Chondrocyte (in vitro differentiated cells): ENCODE data around the gene CNTFR. TPM values are rescaled to one million over a fixed set of nuclear protein-coding genes. Genes with fewer than 3 reads are reported as not detected.
A peak's percentile ranks its signal among the peaks of the same experiment; 100 is the strongest.

Experiments
- DNase-seq: peaks from one replicate; pipeline ENCODE4 v3.0.0; 2021; ENCODE audit warnings: mixed read lengths, low spot score
- H3K27ac Mint-ChIP-seq: one replicate; pipeline ENCODE4 v1.8.0; 2021; ENCODE audit warnings: mild to moderate bottlenecking, moderate library complexity, mixed read lengths; ENCODE audit not compliant: unreplicated experiment
- H3K27me3 Mint-ChIP-seq: 2 replicates; pipeline ENCODE4 v1.8.0; 2021; ENCODE audit warnings: low read depth, mixed read lengths
- H3K36me3 Mint-ChIP-seq: 2 replicates; pipeline ENCODE4 v1.8.0; 2021; ENCODE audit warnings: low read depth, mixed read lengths
- H3K4me1 Mint-ChIP-seq: 2 replicates; pipeline ENCODE4 v1.8.0; 2021; ENCODE audit warnings: low read depth, mild to moderate bottlenecking, mixed read lengths
- H3K4me3 Mint-ChIP-seq: one replicate; pipeline ENCODE4 v1.8.0; 2021; ENCODE audit warnings: mild to moderate bottlenecking, moderate library complexity, mixed read lengths; ENCODE audit not compliant: unreplicated experiment
- H3K9me3 Mint-ChIP-seq: 2 replicates; pipeline ENCODE4 v1.8.0; 2021; ENCODE audit warnings: low read depth, mixed read lengths
- CTCF ChIP-seq: fragments of 200-600 bp; sonication (generic); IDR thresholded peaks from 2 replicates; pipeline ENCODE4 v1.5.0; 2021; ENCODE audit warnings: antibody characterized with exemption, mild to moderate bottlenecking, moderate library complexity
- total RNA-seq: library from RNA; stranded (reverse); gene quantifications from 3 replicates; pipeline ENCODE4 v1.2.1, GENCODE V29; 2021

Gene CNTFR
- total RNA-seq, 1 donor from 2014 or later = 0.12 TPM

DNA sequence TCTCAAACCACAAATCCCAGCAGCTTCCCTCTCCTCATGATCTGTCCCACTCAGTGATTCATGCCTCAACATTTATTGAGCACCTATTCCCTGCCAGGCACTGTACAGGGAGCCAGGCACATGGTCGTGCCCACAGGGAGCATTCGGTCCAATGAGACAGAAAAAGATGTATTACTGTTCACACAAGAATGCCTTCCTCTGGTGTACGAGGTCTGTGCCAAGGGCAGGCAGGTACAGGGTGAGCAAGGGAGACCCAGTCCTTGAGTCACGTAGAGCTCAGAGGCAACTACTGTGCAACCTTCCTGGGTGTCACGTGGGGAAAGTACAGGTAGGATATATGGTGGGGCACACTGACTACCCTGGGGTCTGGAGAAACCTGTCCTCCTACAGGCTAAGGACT lies 4.6 kb downstream of the CNTFR start:
- Mint-ChIP-seq H3K4me3 (no peak overlapping the region), H3K4me1 (peaks cover 10% of the 10 kb centered on the region), H3K36me3 (no peaks in the 10 kb centered on the region), H3K27ac (no peak overlapping the region), H3K9me3 (no peaks in the 10 kb centered on the region), H3K27me3 (peaks cover 73% of the 10 kb centered on the region)
- no peak for DNase-seq
- no peak for TF ChIP-seq CTCF

GRCh38 chr9:34582787-34583186 lies 6.7 kb downstream of the CNTFR start:
- no peak overlapping the region for H3K27ac Mint-ChIP-seq
- no peak for TF ChIP-seq CTCF
- H3K9me3 Mint-ChIP-seq = no peaks in the 10 kb centered on the region
- H3K4me3 Mint-ChIP-seq = no peak overlapping the region
- no peak for DNase-seq
- no peaks in the 10 kb centered on the region for H3K4me1 Mint-ChIP-seq
- peaks cover 67% of the 10 kb centered on the region for H3K27me3 Mint-ChIP-seq
- H3K36me3 Mint-ChIP-seq = no peaks in the 10 kb centered on the region

GRCh38 chr9:34581318-34581717 lies 8.2 kb downstream of the CNTFR start:
- Mint-ChIP-seq H3K9me3 (no peaks in the 10 kb centered on the region), H3K36me3 (no peaks in the 10 kb centered on the region), H3K27me3 (peaks cover 57% of the 10 kb centered on the region), H3K4me1 (peaks cover 7% of the 10 kb centered on the region), H3K4me3 (no peak overlapping the region), H3K27ac (no peak overlapping the region)
- no peak for TF ChIP-seq CTCF
- no peak for DNase-seq

- no peak for TF ChIP-seq CTCF
- H3K27me3 Mint-ChIP-seq = peaks cover 55% of the 10 kb centered on the region
- peaks cover 7% of the 10 kb centered on the region for H3K4me1 Mint-ChIP-seq
- H3K4me3 Mint-ChIP-seq = no peak overlapping the region
- DNase-seq = peak; percentile 78
- H3K36me3 Mint-ChIP-seq = no peaks in the 10 kb centered on the region
- H3K9me3 Mint-ChIP-seq = no peaks in the 10 kb centered on the region
- H3K27ac Mint-ChIP-seq = no peak overlapping the region
These were observed 9.2 kb downstream of the CNTFR start for GRCh38 chr9:34580358-34580757.

DNA sequence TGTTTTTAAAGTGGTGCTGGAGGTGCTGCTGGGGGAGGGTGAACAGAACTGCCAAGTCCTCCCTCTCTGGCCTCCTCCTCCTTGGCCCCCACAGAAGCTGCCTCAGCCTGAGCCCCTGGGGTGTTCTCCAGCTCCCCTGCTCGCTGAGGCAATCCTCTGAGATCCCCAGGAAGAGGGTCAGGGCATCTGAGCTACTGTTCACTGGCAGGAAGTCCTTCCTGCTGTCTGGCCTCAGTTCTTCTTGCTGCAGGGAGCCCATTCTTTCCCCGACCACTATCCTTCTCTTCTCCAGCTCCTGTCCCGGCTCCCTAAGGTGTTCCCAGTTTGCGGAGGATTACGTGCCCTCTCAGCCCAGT lies 9.7 kb downstream of the CNTFR start:
- H3K36me3 Mint-ChIP-seq = no peaks in the 10 kb centered on the region
- peaks cover 49% of the 10 kb centered on the region for H3K27me3 Mint-ChIP-seq
- no peak for TF ChIP-seq CTCF
- H3K9me3 Mint-ChIP-seq = no peaks in the 10 kb centered on the region
- no peak overlapping the region for H3K27ac Mint-ChIP-seq
- H3K4me3 Mint-ChIP-seq = no peak overlapping the region
- peaks cover 7% of the 10 kb centered on the region for H3K4me1 Mint-ChIP-seq
- DNase-seq = no peak
